ENCODE measurements around the gene DUSP23.

DUSP23 gene

DNA sequence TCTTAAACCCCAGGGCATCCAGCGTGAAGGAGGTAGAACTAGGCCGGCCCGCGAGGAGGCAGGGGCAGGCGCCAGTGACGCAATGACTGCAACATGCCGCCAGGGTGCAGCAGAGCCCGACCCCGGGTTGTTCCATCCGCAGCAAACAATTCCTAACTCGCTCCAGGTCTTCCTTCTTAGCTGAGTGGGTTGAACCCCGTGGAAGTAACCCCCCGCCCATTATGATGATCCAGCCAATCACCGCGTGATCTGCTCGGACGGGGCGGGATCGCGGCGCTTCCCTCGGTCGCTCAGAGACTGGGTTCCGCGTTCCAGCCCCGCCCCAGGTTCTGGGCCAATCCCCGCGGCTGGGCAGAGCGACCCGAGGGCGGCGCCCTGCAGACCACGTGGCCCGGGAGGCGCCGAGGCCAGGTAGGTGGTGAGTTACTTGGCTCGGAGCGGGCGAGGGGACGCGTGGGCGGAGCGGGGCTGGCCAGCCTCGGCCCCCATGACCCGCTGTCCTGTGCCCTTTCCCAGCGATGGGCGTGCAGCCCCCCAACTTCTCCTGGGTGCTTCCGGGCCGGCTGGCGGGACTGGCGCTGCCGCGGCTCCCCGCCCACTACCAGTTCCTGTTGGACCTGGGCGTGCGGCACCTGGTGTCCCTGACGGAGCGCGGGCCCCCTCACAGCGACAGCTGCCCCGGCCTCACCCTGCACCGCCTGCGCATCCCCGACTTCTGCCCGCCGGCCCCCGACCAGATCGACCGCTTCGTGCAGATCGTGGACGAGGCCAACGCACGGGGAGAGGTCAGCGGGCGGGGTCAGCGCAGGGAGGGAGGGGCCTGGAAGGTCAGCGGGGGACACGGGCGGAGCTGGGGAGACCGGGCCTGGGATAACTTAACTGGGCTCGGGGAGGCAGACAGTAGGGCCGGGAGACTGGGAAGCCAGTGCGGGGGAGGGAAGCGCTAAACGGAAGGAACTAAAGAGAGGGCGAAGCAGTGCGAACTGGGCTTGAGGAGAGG is at the start of gene DUSP23:
DUSP23 (plus strand) TSS at position 380 of the 1,000 bp plus-strand sequence; CDS start at position 519, 139 bp downstream.
- FAIRE-seq = peak; percentile 82

DNA sequence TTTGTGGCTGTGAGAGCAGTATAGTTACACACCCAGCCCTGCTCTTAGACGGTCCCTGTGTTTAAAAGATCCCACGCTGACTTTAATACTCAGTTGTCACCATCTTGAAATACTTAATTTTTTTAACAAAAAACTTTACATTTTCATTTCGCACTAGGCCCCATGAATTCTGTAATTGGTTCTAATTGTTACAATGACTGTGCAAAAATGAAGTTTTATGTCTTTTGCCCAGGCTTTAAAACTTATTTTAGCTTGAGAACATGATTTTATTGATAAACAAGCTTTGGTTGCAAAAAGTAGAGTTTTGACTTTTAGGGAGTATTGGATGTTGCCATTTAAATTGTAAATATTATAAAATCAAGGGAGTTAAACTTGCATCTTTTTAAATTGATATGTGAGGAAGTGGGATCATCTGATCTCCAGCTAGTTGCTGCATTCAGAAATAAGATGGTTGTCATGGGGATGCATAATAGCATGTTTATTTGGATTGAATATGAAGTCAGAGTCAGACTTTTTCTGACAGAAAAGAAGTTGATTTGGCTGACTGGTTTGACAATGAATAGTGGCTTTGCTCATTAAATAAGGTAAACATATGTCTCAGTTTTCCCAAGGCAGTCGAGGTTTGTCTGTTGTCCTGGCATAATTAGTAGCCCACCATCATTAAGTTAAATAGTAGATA is 43.4 kb upstream of the DUSP23 start:
- FAIRE-seq = no peak

DNA sequence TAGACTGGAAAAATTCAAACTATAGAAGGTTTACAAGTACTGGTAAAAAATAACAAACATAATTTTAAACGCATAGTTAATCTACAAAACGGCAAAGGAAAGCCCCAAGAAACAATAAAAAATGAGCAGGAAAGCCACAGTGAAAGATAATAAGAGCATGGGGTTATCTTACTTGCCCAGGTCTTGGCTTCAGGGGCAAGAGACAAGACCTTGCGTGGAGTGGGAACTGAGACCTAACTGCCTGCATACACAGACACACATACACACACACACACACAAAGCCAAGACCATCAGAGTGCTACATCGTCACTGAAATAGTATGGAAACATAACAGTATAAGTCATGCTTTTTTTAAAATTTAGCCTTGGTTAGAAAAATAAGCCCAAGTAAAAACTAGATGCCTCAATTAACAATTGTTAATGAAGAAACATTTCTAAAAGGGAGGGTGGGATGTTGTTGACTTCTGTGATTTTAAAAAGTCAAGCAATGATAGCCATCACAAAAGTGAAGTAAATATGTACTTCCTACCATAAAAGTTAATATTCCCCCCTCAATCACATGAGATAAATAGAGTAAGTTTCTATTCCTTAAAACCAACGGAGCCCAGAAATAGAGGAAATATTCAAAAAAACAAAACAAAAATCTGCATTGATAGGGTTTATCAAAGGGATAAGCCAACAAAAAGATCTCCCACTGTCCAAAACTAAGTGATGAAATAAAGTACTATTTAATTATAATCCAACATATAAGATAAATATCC is 36.9 kb upstream of the DUSP23 start:
- FAIRE-seq = no peak

DNA sequence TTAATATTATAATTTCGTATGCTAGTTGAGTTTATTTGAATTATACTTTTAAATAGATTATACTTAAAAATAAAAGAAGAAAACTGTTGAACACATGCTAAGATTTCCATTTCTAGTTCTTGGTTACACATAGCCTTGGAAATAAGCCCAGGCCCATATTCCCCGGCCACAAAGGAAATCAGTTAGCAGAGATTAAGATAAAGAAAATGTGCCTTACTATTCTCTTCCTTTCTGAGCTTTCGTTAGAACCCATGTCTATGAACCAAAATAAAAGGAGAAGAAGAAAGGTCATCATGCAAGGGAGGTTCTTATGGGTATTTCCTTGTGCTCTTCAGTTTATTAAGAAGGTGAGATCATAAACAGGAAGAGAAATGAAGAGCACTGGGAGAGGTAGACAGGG is 34.1 kb upstream of the DUSP23 start:
- FAIRE-seq = no peak

DNA sequence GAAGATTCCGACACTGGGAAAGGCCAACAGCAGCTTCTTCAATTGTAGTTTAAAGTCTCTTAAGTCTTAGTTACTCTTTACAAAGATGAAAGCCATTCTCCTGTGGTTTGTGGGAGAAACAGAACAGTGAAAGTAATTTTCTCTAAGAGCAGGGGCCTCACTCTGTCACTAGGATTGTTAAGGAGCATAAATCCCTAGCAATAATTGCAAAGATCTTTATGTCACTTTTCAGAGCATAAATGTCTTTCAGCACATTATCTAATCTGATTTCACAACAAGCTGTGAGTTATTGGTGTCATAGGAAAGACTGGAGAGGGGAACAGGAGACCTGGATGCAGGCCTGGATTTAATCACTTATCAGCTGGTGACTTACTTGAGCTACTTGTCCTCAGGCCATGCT is 32.4 kb upstream of the DUSP23 start:
- no peak for FAIRE-seq

DNA sequence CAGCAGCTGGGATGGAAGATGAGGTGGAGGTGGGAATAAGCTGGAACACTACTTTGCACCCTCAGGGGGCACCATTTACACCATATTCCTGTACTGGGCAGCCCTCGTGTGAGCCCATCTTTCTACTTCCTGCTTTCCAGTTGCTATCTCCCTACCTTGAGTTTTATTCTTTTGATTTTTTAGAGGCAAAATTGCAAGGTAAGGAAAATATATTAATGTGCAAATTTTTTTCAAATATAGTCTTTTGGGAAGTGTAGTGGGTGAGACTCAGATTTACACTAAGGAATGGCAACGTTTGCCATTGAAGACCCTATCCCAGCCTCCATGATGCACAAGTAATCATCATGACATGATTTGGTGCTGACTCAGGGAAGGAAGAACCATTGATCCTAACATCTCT is 31.1 kb upstream of the DUSP23 start:
- FAIRE-seq = no peak

DNA sequence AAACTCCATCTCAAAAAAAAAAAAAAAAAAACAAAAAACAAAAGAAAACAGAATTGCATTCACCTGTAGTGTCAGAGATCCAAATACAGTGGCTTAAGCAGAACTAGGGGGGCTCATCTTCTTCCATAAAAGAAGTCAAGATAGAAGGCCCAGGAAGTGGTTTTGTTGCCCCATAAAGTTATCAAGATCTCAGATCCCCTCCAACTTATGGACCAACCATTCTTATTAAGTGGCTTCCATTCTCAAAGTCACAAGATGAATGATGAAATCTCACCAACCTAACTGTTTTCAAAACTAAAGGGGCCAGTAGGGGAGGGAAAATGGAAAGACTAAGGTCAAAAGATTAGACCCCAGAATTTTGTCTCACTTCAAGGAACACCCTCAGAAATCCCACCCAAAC is 30.1 kb upstream of the DUSP23 start:
- no peak for FAIRE-seq

DNA sequence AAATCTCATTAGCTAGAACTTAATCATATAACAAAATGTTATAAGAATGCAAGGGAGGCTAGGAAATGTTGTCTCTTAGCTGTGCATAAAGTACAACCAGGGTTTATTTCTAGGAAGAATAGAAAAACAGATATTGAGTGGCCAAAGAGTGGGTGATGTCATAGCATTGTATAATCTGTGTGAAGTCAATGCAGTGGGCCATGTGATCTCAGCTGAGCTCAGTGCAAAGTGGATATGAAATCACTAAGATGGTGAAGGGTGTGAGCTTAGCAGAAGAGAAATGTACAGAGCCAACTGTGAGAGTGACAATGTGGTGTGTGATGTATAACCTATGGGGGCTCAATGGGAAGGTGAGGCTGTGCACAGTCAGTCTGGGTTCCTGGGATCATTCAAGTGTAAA is 29.7 kb upstream of the DUSP23 start:
- no peak for FAIRE-seq

DNA sequence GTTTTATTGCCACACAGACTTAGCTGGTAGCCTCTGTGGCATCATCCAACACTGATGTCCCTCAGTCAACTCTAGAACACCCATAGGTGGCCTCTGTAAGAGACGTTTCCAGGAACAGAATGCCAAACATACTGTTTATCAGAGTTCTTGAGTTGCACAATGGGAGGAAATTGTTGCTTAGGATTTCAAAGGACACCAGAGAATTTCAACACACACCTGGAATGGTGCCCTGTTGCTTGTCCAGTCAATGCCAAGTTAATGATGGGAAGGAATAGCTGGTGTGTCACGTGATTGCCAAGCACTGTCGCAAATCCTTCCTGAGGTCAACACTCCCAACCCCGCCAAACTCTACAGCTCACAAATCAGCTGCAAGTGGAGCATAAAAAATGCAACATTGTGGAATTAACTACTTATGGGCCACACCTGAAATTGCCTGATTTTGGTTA is 28.6 kb upstream of the DUSP23 start:
- FAIRE-seq = no peak

DNA sequence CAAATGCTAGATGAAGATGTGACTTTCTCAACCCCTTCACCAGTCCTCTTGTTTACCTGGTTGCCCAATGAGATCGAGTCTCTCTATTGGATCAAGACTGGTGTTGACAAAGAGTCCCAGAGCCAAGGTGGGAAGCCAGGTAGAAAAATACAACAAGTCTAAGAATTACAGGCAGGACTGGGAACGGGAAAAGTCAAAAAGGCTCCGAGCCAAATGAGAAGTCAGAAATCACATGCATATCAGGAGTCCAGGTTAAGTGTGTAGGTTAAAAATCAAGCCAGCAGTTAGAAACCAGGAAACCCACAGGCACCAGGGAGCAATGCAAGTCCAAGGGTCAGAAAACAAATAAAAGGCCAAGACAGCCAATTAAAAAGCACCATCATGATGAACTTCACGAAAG is 27.4 kb upstream of the DUSP23 start:
- no peak for FAIRE-seq

DNA sequence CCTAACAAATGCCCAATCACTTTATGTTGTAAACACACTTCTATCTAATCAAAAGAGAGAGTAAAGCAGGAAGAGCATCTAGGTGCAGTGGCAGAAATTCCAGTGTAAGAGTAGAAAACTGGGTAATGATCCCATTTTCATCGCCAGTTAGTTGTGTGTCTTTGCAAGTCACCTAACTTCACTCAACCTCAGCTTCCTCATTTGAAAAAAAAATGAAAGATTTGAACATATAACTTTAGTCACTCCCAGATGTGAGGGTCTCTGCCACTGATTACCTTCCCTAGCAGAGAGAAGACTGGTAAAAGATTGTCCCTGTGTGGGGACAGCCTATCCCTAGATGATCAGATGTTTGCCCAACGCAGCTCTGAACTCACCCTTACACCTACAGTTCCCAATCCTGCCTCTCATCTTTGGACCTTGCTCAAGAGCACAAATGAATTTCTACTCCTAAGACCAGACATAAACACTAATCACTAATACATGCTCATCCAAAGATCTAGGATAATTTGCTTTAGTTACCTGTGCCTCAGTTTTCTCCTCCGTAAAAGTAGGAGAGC is 25.2 kb upstream of the DUSP23 start:
- FAIRE-seq = no peak

DNA sequence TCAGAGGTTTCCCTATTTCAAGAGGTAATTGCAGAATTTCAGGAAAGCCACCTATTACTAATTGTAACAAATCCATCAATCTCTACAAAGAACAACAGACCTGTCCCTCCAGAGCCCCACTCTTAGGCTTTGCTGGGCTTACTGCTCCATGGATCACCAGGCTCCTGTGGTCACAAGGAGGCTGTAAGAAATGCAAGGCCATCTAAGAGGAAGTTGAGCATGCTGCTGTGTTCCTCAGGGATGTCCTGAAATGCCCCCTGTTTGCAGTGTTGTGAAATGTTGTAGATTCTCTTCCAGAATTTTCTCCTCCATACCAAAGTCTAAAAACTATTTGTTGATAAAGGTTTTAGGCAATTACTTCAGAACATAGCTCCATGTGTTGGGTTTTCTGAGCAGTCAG is 24.4 kb upstream of the DUSP23 start:
- no peak for FAIRE-seq

DNA sequence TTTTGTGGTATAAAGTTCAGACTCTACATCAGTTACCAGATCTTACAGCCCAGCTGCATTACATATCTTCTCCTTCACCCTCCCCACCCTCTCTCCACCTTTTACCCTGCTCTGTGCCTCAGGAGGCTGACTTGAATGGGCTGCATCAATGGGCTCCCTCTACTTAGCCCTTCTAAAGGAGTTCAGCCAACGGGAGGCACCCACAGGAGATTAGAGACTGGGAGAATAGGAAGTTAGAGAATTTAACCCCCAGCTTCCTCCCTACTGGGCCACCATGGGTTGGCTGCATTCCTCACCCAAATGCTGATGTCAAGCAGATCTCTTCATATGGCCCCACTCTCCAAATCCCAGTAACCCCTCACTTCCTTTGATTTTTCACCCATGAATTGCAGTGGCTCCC is 17.1 kb upstream of the DUSP23 start:
- FAIRE-seq = no peak

DNA sequence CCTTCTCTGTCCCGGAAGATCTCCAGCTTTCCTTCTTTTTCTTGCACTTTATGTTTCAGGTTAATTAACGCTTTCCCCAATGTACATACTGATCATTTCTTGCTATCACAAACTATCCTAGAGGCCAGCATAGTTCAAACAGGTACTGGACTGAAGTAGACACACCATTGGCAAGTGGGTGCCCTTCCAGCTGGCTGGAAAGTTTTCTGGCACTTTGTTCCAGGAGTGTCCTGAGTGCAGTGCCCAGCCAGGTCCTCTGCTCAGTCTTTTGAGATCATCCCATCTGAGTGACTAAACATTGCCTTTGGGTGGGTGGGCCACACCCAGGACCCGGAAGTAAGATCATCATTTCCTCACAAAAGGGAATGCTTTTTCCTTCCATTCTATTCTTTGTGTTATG is 15.0 kb upstream of the DUSP23 start:
- FAIRE-seq = no peak

DNA sequence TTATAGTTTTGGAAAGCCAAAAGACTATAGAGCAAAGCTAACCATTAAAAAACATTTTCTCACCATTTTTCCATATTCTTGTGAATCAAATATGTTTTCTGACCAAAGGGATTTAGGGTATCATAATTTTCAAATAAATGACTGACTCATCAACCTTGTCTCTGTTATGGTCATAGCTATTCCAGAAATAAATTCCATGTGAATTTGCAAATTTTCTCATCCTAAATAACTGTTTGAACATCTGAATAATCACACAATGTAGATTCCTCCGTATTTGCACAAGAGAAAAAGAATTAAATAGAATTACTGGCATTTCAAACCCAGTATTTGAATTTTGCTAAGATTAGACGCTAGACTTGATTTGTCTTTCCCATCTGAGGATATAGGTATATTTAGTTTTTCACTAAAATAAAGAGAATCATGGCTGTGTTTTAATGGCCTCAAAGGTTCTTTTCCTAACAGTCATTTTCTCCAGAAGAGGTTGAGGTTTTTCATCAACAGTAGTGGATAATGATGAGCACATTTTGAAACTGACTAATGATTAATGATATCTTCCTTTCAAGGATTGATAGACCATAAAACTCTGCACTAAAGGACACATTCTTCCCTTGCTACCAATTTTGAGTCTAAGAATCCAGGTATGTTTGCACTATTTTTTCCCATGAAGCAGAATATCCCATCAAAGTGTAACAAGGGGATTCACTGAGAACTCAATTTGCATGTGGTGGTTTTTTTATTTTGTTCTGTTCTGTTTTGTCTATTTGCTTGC is 9.5 kb upstream of the DUSP23 start:
- FAIRE-seq = no peak

DNA sequence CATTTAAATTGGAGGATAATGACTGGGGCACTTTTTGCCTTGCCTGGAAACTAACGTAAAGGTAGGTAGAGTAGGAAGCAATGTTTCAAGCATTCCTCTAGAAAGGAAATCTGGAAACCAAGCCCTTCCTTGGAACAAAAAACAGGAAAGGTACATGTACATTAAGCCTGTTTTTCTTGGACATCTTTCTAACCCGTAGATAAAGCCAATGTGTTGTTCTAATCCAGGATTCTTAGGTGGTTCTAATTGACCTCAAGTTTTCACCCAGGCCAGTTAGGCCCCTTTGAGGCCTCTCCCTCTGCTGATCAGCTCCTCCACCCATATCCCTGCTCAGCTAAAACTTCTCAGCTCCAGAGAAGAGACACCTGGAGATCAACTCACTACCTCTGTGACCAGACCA is 6.3 kb upstream of the DUSP23 start:
- FAIRE-seq = no peak

DNA sequence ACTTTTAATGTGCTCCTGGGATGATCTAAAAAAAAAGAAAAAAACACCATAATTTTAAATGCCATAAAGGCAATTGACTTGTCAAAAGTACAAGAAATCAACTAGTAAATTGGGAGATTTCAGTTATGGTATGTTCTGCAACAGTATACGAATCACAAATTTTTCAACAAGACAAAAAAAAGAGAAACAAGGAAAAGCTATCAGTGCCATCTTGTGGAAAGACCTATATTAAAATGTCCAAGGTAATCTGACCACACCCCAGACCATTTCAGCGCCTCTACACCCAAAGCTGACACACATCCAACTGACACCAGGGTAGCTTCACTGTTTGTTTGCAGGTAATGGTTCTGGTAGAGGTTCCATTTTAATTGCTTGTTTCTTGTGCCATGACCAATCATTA is 5.0 kb upstream of the DUSP23 start:
- FAIRE-seq = no peak

DNA sequence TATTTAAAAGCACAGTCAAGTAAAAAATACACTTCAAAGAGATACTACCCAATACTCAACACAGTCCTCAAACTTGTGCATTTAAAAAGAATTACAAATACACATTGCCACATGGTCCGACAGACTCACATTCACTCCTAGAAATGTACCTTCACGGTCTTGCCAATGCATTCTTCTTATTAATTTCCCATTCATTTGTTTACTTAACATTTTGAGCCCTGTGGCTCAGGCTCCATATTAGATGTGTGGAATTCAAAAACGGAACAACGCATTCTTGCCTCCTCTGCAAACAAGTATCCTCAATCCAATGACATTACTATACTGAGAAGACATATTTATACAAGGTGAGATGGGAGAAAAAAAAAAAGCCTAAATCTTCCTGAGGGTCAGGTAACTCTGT is 2.5 kb upstream of the DUSP23 start:
- FAIRE-seq = no peak

DNA sequence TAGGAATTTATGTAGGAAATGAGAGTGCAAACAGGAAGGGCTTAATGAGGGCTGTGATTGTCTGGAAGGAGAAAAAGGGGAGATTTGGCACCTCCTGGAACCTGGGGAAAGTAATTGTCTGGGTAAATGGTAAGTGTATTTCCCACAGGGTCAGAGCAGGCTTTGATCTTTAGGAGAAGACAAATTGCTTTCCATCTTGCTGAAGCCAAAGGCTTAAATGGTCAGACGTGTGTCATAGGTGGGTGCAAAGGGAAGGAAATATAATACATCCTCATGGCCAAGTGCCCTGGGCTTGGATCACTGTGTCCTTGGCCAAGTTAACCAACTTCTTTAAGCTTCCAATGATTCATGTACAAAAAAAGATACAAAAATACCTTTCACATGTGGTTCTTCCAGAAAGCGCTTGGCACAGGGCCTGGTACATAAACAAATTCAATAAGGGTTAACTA is 1.3 kb upstream of the DUSP23 start:
- no peak for FAIRE-seq

DNA sequence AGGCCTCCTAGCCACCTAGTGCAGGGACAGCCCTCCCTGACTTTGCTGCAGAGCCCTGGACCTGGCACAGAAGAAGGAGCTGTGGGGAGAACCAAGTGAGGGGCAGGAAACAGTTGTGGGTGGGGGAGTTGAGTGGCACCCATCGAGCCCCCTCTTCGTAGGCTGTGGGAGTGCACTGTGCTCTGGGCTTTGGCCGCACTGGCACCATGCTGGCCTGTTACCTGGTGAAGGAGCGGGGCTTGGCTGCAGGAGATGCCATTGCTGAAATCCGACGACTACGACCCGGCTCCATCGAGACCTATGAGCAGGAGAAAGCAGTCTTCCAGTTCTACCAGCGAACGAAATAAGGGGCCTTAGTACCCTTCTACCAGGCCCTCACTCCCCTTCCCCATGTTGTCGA is 1.2 kb downstream of the DUSP23 start:
- FAIRE-seq = no peak

DNA sequence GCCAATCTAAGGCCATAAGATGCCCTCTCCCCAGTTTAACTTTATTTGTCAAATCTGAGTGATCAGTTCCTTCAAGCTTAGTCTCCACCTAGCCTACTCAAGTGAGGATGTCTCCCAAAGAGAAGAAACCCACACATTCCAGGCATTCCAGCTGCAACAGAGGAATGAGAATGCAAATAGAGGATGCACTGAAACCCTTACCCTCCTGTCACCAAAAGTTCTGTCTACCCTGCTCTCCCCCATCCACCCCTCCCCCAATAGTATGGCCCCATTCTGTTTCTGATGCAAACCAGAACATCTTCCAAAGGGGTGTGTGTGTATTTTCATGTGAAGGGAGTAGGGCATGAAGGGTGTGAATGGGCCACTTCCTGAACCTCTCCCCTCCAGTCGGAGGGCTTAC is 3.0 kb downstream of the DUSP23 start:
- FAIRE-seq = no peak

DNA sequence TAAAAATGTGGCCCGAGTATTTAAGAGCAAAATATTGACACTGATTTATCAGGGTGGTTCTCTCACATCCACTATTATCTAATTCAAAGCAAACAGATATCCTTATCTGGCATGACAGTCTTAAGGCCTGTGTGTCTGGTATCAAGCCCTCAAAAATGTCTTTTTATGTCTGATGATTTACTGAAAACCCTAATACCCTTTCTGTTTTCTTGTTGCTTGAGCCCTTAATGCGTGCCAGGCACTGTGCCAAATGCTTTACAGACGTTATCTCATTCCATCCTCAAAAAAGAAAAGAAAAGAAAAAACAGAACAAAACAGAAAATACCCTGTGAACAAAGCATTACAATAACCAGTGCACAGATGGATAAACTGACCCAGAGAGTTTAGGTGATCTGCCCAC is 5.7 kb downstream of the DUSP23 start:
- no peak for FAIRE-seq

Measured in colon (tissue), 2 donors.